Neural cell (in vitro differentiated cells): ENCODE measurements around the gene UACA. TPM values are rescaled to one million over a fixed set of nuclear protein-coding genes. Genes with fewer than 3 reads are reported as not detected.
A peak's percentile ranks its signal among the peaks of the same experiment; 100 is the strongest.

Experiments
- H2AFZ ChIP-seq: fragments of 200-600, 300-800 bp; sonication (generic), shearing (Covaris generic); 2 replicates; pipeline ENCODE4 v1.6.0; 2014; ENCODE audit warnings: low read depth, mild to moderate bottlenecking, antibody characterized with exemption, low read length, moderate library complexity
- H3F3A ChIP-seq: fragments of 200-600 bp; shearing (Covaris generic); 2 replicates; pipeline ENCODE4 v1.6.1; 2016; ENCODE audit warnings: mild to moderate bottlenecking, moderate library complexity, mixed read lengths, antibody characterized with exemption, low read length; ENCODE audit not compliant: insufficient read depth, poor library complexity, severe bottlenecking
- H3K27ac ChIP-seq: fragments of 200-600, 300-800 bp; sonication (generic), shearing (Covaris generic); 2 replicates; pipeline ENCODE4 v1.5.1; 2014; ENCODE audit warnings: mild to moderate bottlenecking, low read length, moderate library complexity
- H3K27me3 ChIP-seq: fragments of 300-800, 200-600 bp; sonication (generic), shearing (Covaris generic); 2 replicates; pipeline ENCODE4 v1.6.0; 2014; ENCODE audit warnings: mild to moderate bottlenecking, low read depth, low read length, moderate library complexity; ENCODE audit not compliant: insufficient read depth
- H3K36me3 ChIP-seq: fragments of 300-800, 200-600 bp; sonication (generic), shearing (Covaris generic); 2 replicates; pipeline ENCODE4 v1.5.1; 2014; ENCODE audit warnings: mild to moderate bottlenecking, antibody characterized with exemption, low read length, moderate library complexity; ENCODE audit not compliant: insufficient read depth
- H3K4me2 ChIP-seq: fragments of 300-800, 200-600 bp; sonication (generic), shearing (Covaris generic); 2 replicates; pipeline ENCODE4 v1.6.0; 2014; ENCODE audit warnings: mild to moderate bottlenecking, low read length
- H3K4me3 ChIP-seq: fragments of 300-800, 200-600 bp; sonication (generic), shearing (Covaris generic); 2 replicates; pipeline ENCODE4 v1.5.1; 2014; ENCODE audit warnings: mild to moderate bottlenecking, low read length, moderate library complexity
- H3K79me2 ChIP-seq: fragments of 200-600 bp; shearing (Covaris generic); replicated peaks from 2 replicates; pipeline ENCODE4 v1.6.0; 2014; ENCODE audit warnings: mild to moderate bottlenecking, low read length, moderate library complexity; ENCODE audit not compliant: insufficient read depth
- H3K9ac ChIP-seq: fragments of 300-800, 200-600 bp; sonication (generic), shearing (Covaris generic); 2 replicates; pipeline ENCODE4 v1.6.1; 2016; ENCODE audit warnings: mild to moderate bottlenecking, low read length, mixed read lengths
- H3K9me2 ChIP-seq: fragments of 200-600 bp; shearing (Covaris generic); 2 replicates; pipeline ENCODE4 v1.6.1; 2016; ENCODE audit warnings: mild to moderate bottlenecking, low read length, mixed read lengths; ENCODE audit not compliant: insufficient read depth
- H3K9me3 ChIP-seq: fragments of 200-600, 300-800 bp; sonication (generic), shearing (Covaris generic); 2 replicates; pipeline ENCODE4 v1.6.1; 2016; ENCODE audit warnings: mild to moderate bottlenecking, mixed run types, low read length, moderate library complexity, mixed read lengths
- H4K20me1 ChIP-seq: fragments of 200-600 bp; shearing (Covaris generic); 2 replicates; pipeline ENCODE4 v1.6.1; 2016; ENCODE audit warnings: mild to moderate bottlenecking, mixed run types; ENCODE audit not compliant: insufficient read depth
- EP300 ChIP-seq: fragments of 450-650 bp; conservative IDR thresholded peaks from 2 replicates; pipeline ENCODE4 v1.6.1; 2014; ENCODE audit warnings: antibody characterized with exemption, mild to moderate bottlenecking, moderate library complexity; ENCODE audit not compliant: poor library complexity, severe bottlenecking
- EZH2 ChIP-seq: fragments of 200-600, 300-800 bp; shearing (Covaris generic), sonication (generic); IDR thresholded peaks from 2 replicates; pipeline ENCODE4 v1.6.1; 2014; ENCODE audit warnings: antibody characterized with exemption, low read length, borderline replicate concordance, mild to moderate bottlenecking; ENCODE audit not compliant: insufficient read depth, poor library complexity, severe bottlenecking
- MXI1 ChIP-seq: fragments of 450-650 bp; conservative IDR thresholded peaks from 2 replicates; pipeline ENCODE4 v1.6.1; 2014; ENCODE audit warnings: antibody characterized with exemption, mild to moderate bottlenecking; ENCODE audit not compliant: poor library complexity, severe bottlenecking
- POLR2AphosphoS5 ChIP-seq: IDR thresholded peaks from 2 replicates; pipeline ENCODE4 v1.6.1; 2012
- RAD21 ChIP-seq: fragments of 450-650 bp; conservative IDR thresholded peaks from 2 replicates; pipeline ENCODE4 v1.6.1; 2014; ENCODE audit warnings: antibody characterized with exemption, mild to moderate bottlenecking, moderate library complexity
- SMC3 ChIP-seq: fragments of 450-650 bp; conservative IDR thresholded peaks from 2 replicates; pipeline ENCODE4 v1.6.1; 2014; ENCODE audit warnings: antibody characterized with exemption, mild to moderate bottlenecking, moderate library complexity; ENCODE audit not compliant: poor library complexity
- TAF1 ChIP-seq: IDR thresholded peaks from 2 replicates; pipeline ENCODE4 v1.6.1; 2012; ENCODE audit warnings: low read depth
- polyA plus RNA-seq: library from polyadenylated mRNA; depleted of rRNA; stranded (reverse); fragments of >200 nt; gene quantifications from 2 replicates; pipeline ENCODE4 v1.2.3, GENCODE V29; 2014
- TF ChIP-seq, protein P1 (sequence below): fragments of 450-650 bp; IDR thresholded peaks from 2 replicates; pipeline ENCODE4 v1.5.1; 2014; ENCODE audit warnings: antibody characterized with exemption, mild to moderate bottlenecking, moderate library complexity; ENCODE audit not compliant: poor library complexity, severe bottlenecking
- TF ChIP-seq, protein P2 (sequence below): IDR thresholded peaks from 2 replicates; pipeline ENCODE4 v1.6.1; 2012; ENCODE audit warnings: borderline replicate concordance

Gene UACA
- polyA plus RNA-seq, 1 donor from 2014 or later, result 0.10 TPM

DNA sequence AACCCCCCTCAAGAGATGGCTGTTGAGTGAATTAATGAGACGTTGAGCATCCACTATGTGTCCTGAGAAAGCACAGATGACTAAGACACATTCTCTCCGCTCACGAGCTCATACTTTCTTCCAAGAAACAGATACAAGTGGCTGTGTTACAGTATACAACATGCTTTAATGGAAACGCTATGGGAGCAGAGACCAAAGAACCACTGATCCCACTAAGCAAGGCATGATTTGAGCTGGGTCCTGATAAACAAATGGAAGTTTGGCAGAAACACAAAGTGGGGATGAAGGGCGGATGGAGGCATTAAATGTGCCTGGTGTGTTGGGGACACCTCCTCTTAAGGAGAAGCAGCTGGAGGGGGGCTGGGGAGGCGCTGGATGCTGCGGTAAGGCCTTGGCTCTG lies 129.4 kb downstream of the UACA start:
- H3K9ac ChIP-seq, result no peak overlapping the region
- TF ChIP-seq, protein P1, sequence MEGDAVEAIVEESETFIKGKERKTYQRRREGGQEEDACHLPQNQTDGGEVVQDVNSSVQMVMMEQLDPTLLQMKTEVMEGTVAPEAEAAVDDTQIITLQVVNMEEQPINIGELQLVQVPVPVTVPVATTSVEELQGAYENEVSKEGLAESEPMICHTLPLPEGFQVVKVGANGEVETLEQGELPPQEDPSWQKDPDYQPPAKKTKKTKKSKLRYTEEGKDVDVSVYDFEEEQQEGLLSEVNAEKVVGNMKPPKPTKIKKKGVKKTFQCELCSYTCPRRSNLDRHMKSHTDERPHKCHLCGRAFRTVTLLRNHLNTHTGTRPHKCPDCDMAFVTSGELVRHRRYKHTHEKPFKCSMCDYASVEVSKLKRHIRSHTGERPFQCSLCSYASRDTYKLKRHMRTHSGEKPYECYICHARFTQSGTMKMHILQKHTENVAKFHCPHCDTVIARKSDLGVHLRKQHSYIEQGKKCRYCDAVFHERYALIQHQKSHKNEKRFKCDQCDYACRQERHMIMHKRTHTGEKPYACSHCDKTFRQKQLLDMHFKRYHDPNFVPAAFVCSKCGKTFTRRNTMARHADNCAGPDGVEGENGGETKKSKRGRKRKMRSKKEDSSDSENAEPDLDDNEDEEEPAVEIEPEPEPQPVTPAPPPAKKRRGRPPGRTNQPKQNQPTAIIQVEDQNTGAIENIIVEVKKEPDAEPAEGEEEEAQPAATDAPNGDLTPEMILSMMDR, result no peak
- no peak for TF ChIP-seq SMC3
- no peak for TF ChIP-seq TAF1
- TF ChIP-seq POLR2AphosphoS5, result no peak
- TF ChIP-seq EP300, result no peak
- TF ChIP-seq, protein P2, sequence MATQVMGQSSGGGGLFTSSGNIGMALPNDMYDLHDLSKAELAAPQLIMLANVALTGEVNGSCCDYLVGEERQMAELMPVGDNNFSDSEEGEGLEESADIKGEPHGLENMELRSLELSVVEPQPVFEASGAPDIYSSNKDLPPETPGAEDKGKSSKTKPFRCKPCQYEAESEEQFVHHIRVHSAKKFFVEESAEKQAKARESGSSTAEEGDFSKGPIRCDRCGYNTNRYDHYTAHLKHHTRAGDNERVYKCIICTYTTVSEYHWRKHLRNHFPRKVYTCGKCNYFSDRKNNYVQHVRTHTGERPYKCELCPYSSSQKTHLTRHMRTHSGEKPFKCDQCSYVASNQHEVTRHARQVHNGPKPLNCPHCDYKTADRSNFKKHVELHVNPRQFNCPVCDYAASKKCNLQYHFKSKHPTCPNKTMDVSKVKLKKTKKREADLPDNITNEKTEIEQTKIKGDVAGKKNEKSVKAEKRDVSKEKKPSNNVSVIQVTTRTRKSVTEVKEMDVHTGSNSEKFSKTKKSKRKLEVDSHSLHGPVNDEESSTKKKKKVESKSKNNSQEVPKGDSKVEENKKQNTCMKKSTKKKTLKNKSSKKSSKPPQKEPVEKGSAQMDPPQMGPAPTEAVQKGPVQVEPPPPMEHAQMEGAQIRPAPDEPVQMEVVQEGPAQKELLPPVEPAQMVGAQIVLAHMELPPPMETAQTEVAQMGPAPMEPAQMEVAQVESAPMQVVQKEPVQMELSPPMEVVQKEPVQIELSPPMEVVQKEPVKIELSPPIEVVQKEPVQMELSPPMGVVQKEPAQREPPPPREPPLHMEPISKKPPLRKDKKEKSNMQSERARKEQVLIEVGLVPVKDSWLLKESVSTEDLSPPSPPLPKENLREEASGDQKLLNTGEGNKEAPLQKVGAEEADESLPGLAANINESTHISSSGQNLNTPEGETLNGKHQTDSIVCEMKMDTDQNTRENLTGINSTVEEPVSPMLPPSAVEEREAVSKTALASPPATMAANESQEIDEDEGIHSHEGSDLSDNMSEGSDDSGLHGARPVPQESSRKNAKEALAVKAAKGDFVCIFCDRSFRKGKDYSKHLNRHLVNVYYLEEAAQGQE, result no peak
- TF ChIP-seq EZH2, result no peak
- TF ChIP-seq MXI1, result no peak
- no peak for TF ChIP-seq RAD21

DNA sequence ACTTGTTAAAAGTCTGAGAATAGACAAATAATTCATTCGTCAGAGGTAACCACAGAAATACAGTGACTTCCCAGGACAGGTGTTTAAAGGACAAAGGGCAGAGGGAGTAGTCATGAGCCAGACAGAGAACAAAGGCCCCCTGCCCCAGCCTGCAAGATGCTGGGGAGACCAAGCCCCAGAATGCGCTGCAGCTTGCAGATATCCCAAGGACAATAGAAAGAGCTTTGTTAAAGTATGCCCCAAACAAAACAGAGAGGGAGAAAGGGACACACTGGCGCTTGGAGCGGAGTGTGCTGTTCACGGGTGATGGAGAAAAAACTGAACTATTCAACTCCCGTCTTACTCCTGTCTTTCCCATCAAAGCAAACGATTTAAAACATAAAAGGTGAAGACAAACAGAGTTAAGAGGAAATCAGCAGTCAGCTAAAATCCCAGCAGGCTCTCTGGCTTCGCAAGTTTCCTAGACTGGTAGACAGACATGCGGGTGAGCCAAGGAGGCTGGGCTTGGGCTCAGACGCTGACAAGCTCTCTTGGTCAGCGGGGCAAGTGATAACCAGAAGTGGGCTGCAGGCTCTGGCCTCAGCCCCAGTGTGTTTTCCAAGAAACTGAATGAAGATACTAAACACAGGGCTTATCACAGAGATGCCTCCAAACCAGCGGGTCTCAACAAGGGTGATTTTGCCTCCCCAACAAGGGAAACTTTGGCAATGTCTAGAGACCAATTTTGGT lies 130.1 kb downstream of the UACA start:
- no peaks in the 10 kb centered on the region for H4K20me1 ChIP-seq
- H3K4me2 ChIP-seq, result no peak overlapping the region
- H2AFZ ChIP-seq, result no peak overlapping the region
- H3K36me3 ChIP-seq, result no peaks in the 10 kb centered on the region
- H3K4me3 ChIP-seq, result no peak overlapping the region
- H3K9me3 ChIP-seq, result no peaks in the 10 kb centered on the region
- H3K27me3 ChIP-seq, result no peaks in the 10 kb centered on the region
- H3F3A ChIP-seq, result no peaks in the 10 kb centered on the region
- TF ChIP-seq EZH2 (no peak), TAF1 (no peak), POLR2AphosphoS5 (peak; percentile 34)
- TF ChIP-seq, protein P2, result no peak
- no peaks in the 10 kb centered on the region for H3K9me2 ChIP-seq
- no peak overlapping the region for H3K9ac ChIP-seq
- no peaks in the 10 kb centered on the region for H3K79me2 ChIP-seq
- no peak overlapping the region for H3K27ac ChIP-seq

More for the DNA sequence above, 129.4 kb downstream of the UACA start:
- H3K27me3 ChIP-seq, result no peaks in the 10 kb centered on the region
- H2AFZ ChIP-seq, result no peak overlapping the region
- no peaks in the 10 kb centered on the region for H3K9me3 ChIP-seq
- H3K9me2 ChIP-seq, result no peaks in the 10 kb centered on the region
- no peaks in the 10 kb centered on the region for H3F3A ChIP-seq
- H3K4me3 ChIP-seq, result no peak overlapping the region
- H3K4me2 ChIP-seq, result no peak overlapping the region
- H3K36me3 ChIP-seq, result no peaks in the 10 kb centered on the region
- H3K79me2 ChIP-seq, result no peaks in the 10 kb centered on the region
- no peak overlapping the region for H3K27ac ChIP-seq
- H4K20me1 ChIP-seq, result no peaks in the 10 kb centered on the region
